ENCODE measurements around the gene NFIX. TPM values are rescaled to one million over a fixed set of nuclear protein-coding genes. Genes with fewer than 3 reads are reported as not detected.

The NFIX gene
- total and polyA plus RNA-seq, 9 of the 15 experiments (the other 6 are each of a cell fraction or from before 2014, with no cell fraction given) = 0.28 to 26.8 (median 5.4) TPM

GRCh38 chr19:13100031-13100588 is 104.8 kb downstream of the NFIX start (continued):
- no peak for TF ChIP-seq RBBP5 (IDR thresholded peaks at IDR 0.05; ENCODE audit: borderline replicate concordance, insufficient read depth, low read length, poor library complexity, severe bottlenecking)
- no peak for TF ChIP-seq TAF7 (tag; IDR thresholded peaks at IDR 0.05)
- TF ChIP-seq, protein P1, sequence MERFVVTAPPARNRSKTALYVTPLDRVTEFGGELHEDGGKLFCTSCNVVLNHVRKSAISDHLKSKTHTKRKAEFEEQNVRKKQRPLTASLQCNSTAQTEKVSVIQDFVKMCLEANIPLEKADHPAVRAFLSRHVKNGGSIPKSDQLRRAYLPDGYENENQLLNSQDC (CRISPR knock-in tag; IDR thresholded peaks at IDR 0.05) = no peak
- TF ChIP-seq ZNF146 (CRISPR knock-in tag; IDR thresholded peaks at IDR 0.05; ENCODE audit: unreplicated experiment) = no peak
- TF ChIP-seq FOS (IDR thresholded peaks at IDR 0.05; ENCODE audit: extremely low read depth, insufficient read length) = no peak
- TF ChIP-seq PHB2 (IDR thresholded peaks at IDR 0.05; ENCODE audit: low read depth) = 0 out of 2 replicates have a peak, but pooled peaks have one; percentile 11
- no peak for TF ChIP-seq BRD9 (IDR thresholded peaks at IDR 0.05; ENCODE audit: low read depth, partially characterized antibody)
- no peak for TF ChIP-seq PURB (CRISPR knock-in tag; IDR thresholded peaks at IDR 0.05; ENCODE audit: low read depth)
- TF ChIP-seq NRF1 (conservative IDR thresholded peaks at IDR 0.05 in 1 of 2, IDR thresholded peaks at IDR 0.05 in 1 of 2) = no peak
- TF ChIP-seq ATF1 (CRISPR knock-in tag; IDR thresholded peaks at IDR 0.05) = no peak
- no peak for TF ChIP-seq ATF1 (tag; IDR thresholded peaks at IDR 0.05)
- TF ChIP-seq HES1 (IDR thresholded peaks at IDR 0.05; ENCODE audit: low read depth) = no peak
- TF ChIP-seq RBM34 (IDR thresholded peaks at IDR 0.05; ENCODE audit: borderline replicate concordance, insufficient read depth, low read length) = no peak
- TF ChIP-seq, protein P2, sequence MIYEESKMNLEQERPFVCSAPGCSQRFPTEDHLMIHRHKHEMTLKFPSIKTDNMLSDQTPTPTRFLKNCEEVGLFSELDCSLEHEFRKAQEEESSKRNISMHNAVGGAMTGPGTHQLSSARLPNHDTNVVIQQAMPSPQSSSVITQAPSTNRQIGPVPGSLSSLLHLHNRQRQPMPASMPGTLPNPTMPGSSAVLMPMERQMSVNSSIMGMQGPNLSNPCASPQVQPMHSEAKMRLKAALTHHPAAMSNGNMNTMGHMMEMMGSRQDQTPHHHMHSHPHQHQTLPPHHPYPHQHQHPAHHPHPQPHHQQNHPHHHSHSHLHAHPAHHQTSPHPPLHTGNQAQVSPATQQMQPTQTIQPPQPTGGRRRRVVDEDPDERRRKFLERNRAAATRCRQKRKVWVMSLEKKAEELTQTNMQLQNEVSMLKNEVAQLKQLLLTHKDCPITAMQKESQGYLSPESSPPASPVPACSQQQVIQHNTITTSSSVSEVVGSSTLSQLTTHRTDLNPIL (CRISPR knock-in tag; IDR thresholded peaks at IDR 0.05) = no peak
- TF ChIP-seq TFAP4 (CRISPR knock-in tag; IDR thresholded peaks at IDR 0.05; ENCODE audit: borderline replicate concordance) = 0 out of 2 replicates have a peak, but pooled peaks have one; percentile 37
- TF ChIP-seq TCF7 (IDR thresholded peaks at IDR 0.05; ENCODE audit: borderline replicate concordance) = no peak
- TF ChIP-seq ZSCAN29 (IDR thresholded peaks at IDR 0.05) = no peak
- no peak for TF ChIP-seq TARDBP (IDR thresholded peaks at IDR 0.05)
- TF ChIP-seq, protein P3, sequence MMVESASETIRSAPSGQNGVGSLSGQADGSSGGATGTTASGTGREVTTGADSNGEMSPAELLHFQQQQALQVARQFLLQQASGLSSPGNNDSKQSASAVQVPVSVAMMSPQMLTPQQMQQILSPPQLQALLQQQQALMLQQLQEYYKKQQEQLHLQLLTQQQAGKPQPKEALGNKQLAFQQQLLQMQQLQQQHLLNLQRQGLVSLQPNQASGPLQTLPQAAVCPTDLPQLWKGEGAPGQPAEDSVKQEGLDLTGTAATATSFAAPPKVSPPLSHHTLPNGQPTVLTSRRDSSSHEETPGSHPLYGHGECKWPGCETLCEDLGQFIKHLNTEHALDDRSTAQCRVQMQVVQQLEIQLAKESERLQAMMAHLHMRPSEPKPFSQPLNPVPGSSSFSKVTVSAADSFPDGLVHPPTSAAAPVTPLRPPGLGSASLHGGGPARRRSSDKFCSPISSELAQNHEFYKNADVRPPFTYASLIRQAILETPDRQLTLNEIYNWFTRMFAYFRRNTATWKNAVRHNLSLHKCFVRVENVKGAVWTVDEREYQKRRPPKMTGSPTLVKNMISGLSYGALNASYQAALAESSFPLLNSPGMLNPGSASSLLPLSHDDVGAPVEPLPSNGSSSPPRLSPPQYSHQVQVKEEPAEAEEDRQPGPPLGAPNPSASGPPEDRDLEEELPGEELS (CRISPR knock-in tag; IDR thresholded peaks at IDR 0.05; ENCODE audit: borderline replicate concordance) = no peak
- 0 out of 2 replicates have a peak, but pooled peaks have one; percentile 17 for TF ChIP-seq ETS1 (conservative IDR thresholded peaks at IDR 0.05; ENCODE audit: control insufficient read depth, low read depth, low read length)
- TF ChIP-seq ZNF785 (CRISPR knock-in tag; IDR thresholded peaks at IDR 0.05) = no peak
